ENCODE results near the gene SLC1A4. TPM values are rescaled to one million over a fixed set of nuclear protein-coding genes. Genes with fewer than 3 reads are reported as not detected.
A peak's percentile ranks its signal among the peaks of the same experiment; 100 is the strongest.

Gene SLC1A4
- total RNA-seq, 2 donors from 2014 or later, result 8.0 to 44.3 TPM

GRCh38 chr2:65067806-65068553, 78.8 kb downstream of the SLC1A4 start:
- H3K4me3 Mint-ChIP-seq, result peak overlapping the region; percentile 38
- peaks cover 22% of the 10 kb centered on the region for H3K4me1 Mint-ChIP-seq
- no peaks in the 10 kb centered on the region for H3K9me3 Mint-ChIP-seq
- H3K36me3 Mint-ChIP-seq (ENCODE audit: low read depth), result peaks cover 27% of the 10 kb centered on the region
- peak overlapping the region; percentile 88 for H3K27ac Mint-ChIP-seq
- ATAC-seq (replicated peaks), result no peak
- H3K27me3 Mint-ChIP-seq, result no peaks in the 10 kb centered on the region

GRCh38 chr2:65069439-65069824, 80.2 kb downstream of the SLC1A4 start:
- Mint-ChIP-seq H3K4me3 (no peak overlapping the region), H3K4me1 (peaks cover 22% of the 10 kb centered on the region), H3K36me3 (ENCODE audit: low read depth) (peaks cover 42% of the 10 kb centered on the region), H3K27ac (peak overlapping the region; percentile 88), H3K9me3 (no peaks in the 10 kb centered on the region), H3K27me3 (no peaks in the 10 kb centered on the region)
- ATAC-seq (replicated peaks), result no peak

GRCh38 chr2:65070172-65070830, 81.1 kb downstream of the SLC1A4 start:
- peak; percentile 72 for ATAC-seq (replicated peaks)
- H3K27me3 Mint-ChIP-seq, result no peaks in the 10 kb centered on the region
- H3K27ac Mint-ChIP-seq, result peak overlapping the region; percentile 88
- H3K36me3 Mint-ChIP-seq (ENCODE audit: low read depth), result peaks cover 49% of the 10 kb centered on the region
- H3K4me3 Mint-ChIP-seq, result peak overlapping the region; percentile 31
- no peaks in the 10 kb centered on the region for H3K9me3 Mint-ChIP-seq
- peaks cover 19% of the 10 kb centered on the region for H3K4me1 Mint-ChIP-seq

- H3K9me3 Mint-ChIP-seq, result no peaks in the 10 kb centered on the region
- H3K36me3 Mint-ChIP-seq (ENCODE audit: low read depth), result peaks cover 55% of the 10 kb centered on the region
- H3K4me1 Mint-ChIP-seq, result peaks cover 19% of the 10 kb centered on the region
- H3K27me3 Mint-ChIP-seq, result no peaks in the 10 kb centered on the region
- H3K4me3 Mint-ChIP-seq, result peak overlapping the region; percentile 31
- H3K27ac Mint-ChIP-seq, result peak overlapping the region; percentile 88
- peak; percentile 4 for ATAC-seq (replicated peaks)
These were observed 81.7 kb downstream of the SLC1A4 start for GRCh38 chr2:65070856-65071255.

- ATAC-seq (replicated peaks), result no peak
- Mint-ChIP-seq H3K4me1 (peaks cover 19% of the 10 kb centered on the region), H3K36me3 (ENCODE audit: low read depth) (peaks cover 62% of the 10 kb centered on the region), H3K27me3 (no peaks in the 10 kb centered on the region), H3K9me3 (no peaks in the 10 kb centered on the region), H3K27ac (peak overlapping the region; percentile 88), H3K4me3 (no peak overlapping the region)
These were observed 82.4 kb downstream of the SLC1A4 start for GRCh38 chr2:65071499-65072180.

- ATAC-seq (replicated peaks), result no peak
- no peak overlapping the region for H3K4me3 Mint-ChIP-seq
- no peaks in the 10 kb centered on the region for H3K9me3 Mint-ChIP-seq
- peak overlapping the region; percentile 88 for H3K27ac Mint-ChIP-seq
- peaks cover 18% of the 10 kb centered on the region for H3K4me1 Mint-ChIP-seq
- peaks cover 68% of the 10 kb centered on the region for H3K36me3 Mint-ChIP-seq (ENCODE audit: low read depth)
- H3K27me3 Mint-ChIP-seq, result no peaks in the 10 kb centered on the region
These were observed 83.2 kb downstream of the SLC1A4 start for GRCh38 chr2:65072181-65072970.

Other genes starting within 250 kb of the SLC1A4 start
- 10 to 100 TPM in 1 of 2 donors, 1 to 10 TPM in 1; 6.9 to 10.5 TPM for gene CEP68, start 67.0 kb downstream of the SLC1A4 start, total RNA-seq
- gene RAB1A, start 140.7 kb downstream of the SLC1A4 start, total RNA-seq, result 10 to 100 TPM; 72.1 to 87.1 TPM
- gene ACTR2, start 238.4 kb downstream of the SLC1A4 start, total RNA-seq, result 100 to 1,000 TPM; 276 to 518 TPM

Data from activated T-helper 17 cell treated with anti-CD3 and anti-CD28 coated beads, Interleukin-2, amount 50 U/mL, for 72 hours (primary cell).